AG04449 (cell line): ENCODE measurements around the gene PLS3.

Experiments
- CTCF ChIA-PET: fragments of 350-600 bp; formaldehyde crosslinking; extraction: SDS; loops from one replicate; lab custom pipeline; 2021; ENCODE audit warnings: antibody characterized with exemption; lab: Yijun Ruan, JAX
- POLR2A ChIA-PET: fragments of 400-600, 350-600 bp; formaldehyde crosslinking; extraction: SDS; loops from one replicate; lab custom pipeline; 2020; ENCODE audit warnings: antibody characterized with exemption, inconsistent platforms; lab: Yijun Ruan, JAX
- DNase-seq: peaks from one replicate; pipeline ENCODE4 v3.0.0-alpha.2; 2010; ENCODE audit warnings: low read depth, low spot score
- H3K4me3 ChIP-seq: 2 replicates; pipeline ENCODE4 v1.5.1; 2011; ENCODE audit warnings: low read depth, mild to moderate bottlenecking, control low read depth, low read length
- CTCF ChIP-seq: IDR thresholded peaks from one replicate; pipeline ENCODE4 v1.5.1; 2011; ENCODE audit warnings: mild to moderate bottlenecking, moderate library complexity, low read length, control low read depth, inconsistent platforms; ENCODE audit not compliant: insufficient read depth; ENCODE audit errors: missing control alignments

The PLS3 gene

GRCh38 chrX:115687595-115687994 lies 126.6 kb downstream of the PLS3 start:
- CTCF ChIA-PET: no interaction called here
- DNase-seq: no peak
- H3K4me3 ChIP-seq: no peak overlapping the region
- no peak for TF ChIP-seq CTCF
- POLR2A ChIA-PET: no interaction called here

GRCh38 chrX:115689931-115690330 lies 129.0 kb downstream of the PLS3 start:
- ChIA-PET POLR2A (no interaction called here), CTCF (interaction anchor here (1.0 to 2.7 kb wide), 5 partner anchors 8 to 363 kb away, joined by 3 to 16 read pairs (median 9); no protein-coding TSS in a partner anchor)
- no peak for TF ChIP-seq CTCF
- no peak for DNase-seq
- no peak overlapping the region for H3K4me3 ChIP-seq

- peak; percentile 42 for TF ChIP-seq CTCF
- ChIA-PET CTCF (interaction anchor here (1.0 to 2.7 kb wide), 14 partner anchors 9 to 1065 kb away, joined by 3 to 16 read pairs (median 4); no protein-coding TSS in a partner anchor), POLR2A (no interaction called here)
- H3K4me3 ChIP-seq: no peak overlapping the region
- DNase-seq: no peak
These were observed 129.7 kb downstream of the PLS3 start for GRCh38 chrX:115690511-115691216.

GRCh38 chrX:115693476-115693875 lies 132.5 kb downstream of the PLS3 start:
- CTCF ChIA-PET: no interaction called here
- POLR2A ChIA-PET: no interaction called here
- no peak overlapping the region for H3K4me3 ChIP-seq
- no peak for TF ChIP-seq CTCF
- no peak for DNase-seq

GRCh38 chrX:115694028-115694427 lies 133.1 kb downstream of the PLS3 start:
- POLR2A ChIA-PET: no interaction called here
- CTCF ChIA-PET: no interaction called here
- no peak overlapping the region for H3K4me3 ChIP-seq
- no peak for TF ChIP-seq CTCF
- no peak for DNase-seq

- DNase-seq: no peak
- ChIA-PET CTCF (no interaction called here), POLR2A (no interaction called here)
- no peak for TF ChIP-seq CTCF
- no peak overlapping the region for H3K4me3 ChIP-seq
These were observed 135.1 kb downstream of the PLS3 start for GRCh38 chrX:115696039-115696438.
